Activated CD8-positive, alpha-beta memory T cell treated with anti-CD3 and anti-CD28 coated beads, Interleukin-2, amount 50 U/mL, for 48 hours (primary cell): Measurements from ENCODE around the gene LTB4R2.

ENCODE experiments used
- DNase-seq: peaks from one replicate; pipeline ENCODE4 v3.0.0-alpha.2; 2020

The LTB4R2 gene

DNA sequence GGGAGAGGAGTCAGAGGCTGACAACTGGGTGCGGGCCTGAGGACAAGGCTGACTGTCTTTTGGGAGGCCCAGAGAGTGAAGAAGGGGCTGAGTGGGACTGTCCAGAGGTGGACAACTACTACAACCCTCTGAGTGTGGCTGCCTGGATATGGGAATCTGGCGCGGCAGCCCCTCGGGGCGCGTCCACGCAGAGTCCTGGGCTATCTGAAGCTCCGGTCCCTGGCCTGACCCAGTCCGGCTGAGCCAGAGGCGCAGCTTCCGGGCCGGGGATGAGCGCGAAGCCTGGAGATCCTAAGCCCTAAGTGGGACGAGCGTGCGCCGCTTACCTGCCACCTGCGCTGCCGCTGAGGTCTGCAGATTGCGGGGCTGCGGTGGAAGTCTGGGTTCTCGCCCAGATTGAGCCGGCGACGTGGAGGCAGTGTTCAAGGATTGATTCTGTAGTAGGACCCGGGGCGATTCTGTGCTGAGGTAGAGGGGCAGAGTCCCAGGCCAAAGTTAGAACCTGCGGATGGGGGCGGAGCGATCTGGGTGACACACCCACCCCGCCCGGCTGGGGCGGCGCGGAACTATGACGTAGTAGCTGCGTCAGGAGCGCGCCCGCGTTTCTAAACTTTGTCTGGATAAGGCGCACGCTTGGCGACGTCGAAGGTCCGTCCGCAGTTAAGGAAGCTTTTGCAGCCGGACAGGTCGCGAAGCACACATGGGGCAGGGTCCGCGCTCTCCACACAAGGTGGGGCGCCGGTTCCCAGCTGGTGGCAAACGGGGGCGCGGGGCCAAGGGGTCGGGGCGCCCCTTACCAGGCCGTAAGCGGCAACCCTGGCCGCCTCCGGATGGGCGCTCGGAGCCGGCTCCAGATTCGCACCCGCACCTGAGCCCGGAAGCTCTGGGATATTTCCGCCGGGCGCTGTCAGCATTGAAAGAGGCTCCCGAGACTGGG lies 10.4 kb upstream of the LTB4R2 start, which contains the start of the genes DHRS1 and NOP9:
Gene DHRS1 (minus strand): TSS at position 526 of the 937 bp plus-strand sequence. CDS start 674 bp downstream, outside the sequence.
Gene NOP9 (plus strand): TSS at position 596 of the 937 bp plus-strand sequence. CDS start 105 bp downstream, at position 701.
- peak; percentile 99 for DNase-seq

DNA sequence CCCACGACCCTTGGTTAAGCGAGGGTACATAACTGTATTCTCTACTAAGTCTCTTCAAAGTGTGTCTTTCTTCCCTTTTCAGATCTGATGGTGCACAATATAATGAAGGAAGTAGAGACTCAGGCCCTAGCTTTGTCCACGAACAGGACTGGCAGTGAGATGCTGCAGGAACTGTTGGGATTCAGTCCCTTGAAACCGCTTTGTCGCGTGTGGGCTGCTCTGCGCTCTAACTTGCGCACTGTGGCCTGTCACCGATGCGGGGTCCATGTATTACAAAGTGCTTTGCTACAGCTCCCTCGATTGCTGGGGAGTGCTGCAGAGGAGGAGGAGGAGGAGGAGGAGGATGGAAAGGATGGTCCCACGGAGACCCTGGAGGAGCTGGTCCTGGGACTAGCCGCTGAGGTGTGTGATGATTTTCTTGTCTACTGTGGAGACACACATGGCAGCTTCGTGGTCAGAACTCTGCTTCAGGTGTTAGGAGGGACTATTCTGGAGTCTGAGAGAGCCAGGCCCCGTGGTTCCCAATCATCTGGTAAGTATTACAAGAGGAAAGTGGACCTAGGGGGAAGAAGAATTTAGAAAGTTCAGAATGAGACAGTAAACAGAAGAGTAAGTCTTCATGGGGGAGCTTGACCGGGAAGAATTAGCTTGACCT lies 9.5 kb upstream of the LTB4R2 start:
- DNase-seq, result no peak

DNA sequence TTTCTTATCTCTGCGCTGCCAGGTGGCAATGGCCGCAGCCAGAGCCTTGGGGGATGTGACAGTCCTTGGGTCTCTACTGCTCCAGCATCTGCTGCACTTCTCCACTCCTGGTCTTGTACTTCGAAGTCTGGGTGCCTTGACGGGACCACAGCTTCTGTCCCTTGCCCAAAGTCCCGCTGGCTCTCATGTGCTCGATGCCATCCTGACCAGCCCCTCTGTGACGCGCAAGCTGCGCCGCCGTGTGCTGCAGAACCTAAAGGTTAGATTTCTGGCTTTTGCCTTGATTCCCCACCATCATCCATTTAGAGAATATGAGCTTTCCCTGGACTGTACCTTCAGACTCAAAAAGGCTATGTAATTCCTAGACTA lies 5.9 kb upstream of the LTB4R2 start:
- no peak for DNase-seq

DNA sequence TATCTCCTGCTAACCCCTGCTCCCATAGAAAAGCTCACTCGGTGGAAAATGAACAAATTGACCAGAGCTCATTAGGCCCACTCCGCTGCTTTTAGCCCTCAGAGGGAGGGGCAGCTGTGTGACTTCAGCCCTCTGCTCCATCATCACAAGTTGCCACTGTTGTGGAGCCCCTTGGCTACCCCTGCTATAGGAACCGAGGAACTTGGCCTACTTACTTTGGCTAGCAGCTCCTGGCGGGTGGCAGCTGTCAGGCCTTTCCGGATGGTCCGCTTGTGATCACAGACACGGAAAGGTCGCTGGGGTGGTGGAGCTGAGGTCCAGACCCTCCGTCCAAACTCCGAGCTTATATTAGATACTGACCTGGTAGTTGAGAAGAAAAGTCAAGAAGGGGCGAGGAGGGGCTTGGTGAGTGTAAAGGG lies 2.8 kb upstream of the LTB4R2 start:
- DNase-seq, result no peak

DNA sequence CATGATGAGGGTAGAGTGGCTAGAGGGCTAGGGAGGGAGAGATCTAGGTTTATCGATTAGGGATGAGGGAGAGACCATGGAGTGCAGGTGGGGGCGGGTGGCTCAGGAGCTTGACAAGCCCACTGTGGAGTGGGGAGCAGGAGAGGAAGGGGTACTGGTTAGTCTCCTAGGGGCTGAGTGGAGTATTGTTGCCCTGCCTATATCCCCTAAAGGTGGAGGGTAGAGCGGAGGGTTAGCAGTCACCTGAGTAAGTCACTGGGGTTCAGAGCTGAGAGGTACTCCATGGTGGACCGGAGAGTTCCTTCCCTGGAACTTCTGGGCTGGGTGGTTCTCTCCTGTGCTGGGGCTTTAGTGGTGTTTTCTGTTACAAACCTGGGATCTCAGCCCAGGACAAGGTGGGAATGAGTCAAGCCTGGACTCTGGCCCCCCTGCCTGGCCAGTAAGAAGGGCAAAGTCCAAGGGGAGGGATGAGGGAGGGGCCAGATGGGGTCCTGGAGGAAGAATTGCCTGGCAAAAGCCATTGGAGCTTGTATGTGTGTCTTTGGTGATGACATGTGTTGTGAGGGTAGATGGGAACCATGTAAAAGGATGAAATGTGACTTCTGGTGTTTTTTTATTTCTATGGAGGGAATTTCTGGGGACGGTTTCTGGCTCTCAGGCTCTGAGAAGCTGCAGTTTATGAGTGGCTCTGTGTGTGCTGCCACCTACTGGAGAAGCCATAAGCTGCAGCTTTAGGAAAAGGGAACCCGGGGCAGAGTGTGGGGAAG lies 2.2 kb upstream of the LTB4R2 start, which contains the start of gene CIDEB:
Gene CIDEB (minus strand): TSS at position 403 of the 767 bp plus-strand sequence. CDS start 119 bp downstream, at position 284.
- peak; percentile 78 for DNase-seq

DNA sequence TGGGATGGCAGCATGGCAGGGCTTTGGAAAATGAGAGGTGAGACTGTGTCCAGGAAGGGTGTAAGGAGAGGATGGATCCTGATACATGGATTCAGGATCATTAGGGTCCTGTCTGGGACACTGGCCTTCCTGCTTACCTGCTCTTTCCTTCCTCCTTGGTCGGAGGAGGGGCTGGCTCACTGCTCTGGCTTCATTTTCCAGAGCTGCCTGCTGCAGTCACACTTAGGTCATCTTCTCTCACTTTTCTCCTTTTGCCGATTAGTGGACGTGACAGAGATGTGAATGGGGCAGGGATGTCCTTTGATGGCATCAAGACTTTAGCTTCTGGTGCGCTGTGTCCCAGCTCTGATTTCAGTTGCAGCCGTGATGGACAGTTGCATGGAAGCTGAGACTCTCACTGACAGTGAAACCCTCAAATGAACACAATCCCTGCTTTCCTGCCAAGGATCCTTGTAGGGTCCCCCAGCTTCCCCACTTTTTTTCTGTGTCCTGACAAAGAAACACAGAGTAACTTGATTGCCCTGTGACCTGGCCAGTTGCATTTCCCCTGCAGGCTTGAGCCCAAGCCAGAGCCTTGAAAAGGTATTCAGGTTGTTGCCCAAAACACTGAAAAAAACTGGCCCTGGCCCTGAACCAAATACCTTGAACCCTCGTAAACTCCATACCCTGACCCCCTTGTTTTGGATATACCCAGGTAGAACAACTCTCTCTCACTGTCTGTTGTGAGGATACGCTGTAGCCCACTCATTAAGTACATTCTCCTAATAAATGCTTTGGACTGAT lies 1.4 kb upstream of the LTB4R2 start:
- DNase-seq, result no peak

DNA sequence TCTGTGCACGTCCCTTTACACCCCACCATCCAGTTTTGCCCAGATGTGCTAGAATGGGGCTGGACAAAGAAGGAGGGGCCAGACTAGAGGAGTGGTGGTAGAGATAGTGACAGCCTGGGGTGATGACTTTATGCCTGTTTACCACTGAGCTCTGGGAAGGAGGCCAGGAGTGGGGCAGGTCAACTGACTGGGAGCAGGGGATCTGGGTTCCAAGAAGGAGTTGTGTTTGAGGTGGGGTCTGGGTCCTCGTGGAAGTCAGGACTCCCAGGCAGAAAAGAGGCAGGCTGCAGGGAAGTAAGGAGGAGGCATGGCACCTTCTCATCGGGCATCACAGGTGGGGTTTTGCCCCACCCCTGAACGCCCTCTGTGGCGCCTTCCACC lies 315 bp downstream of the LTB4R2 start:
- no peak for DNase-seq

DNA sequence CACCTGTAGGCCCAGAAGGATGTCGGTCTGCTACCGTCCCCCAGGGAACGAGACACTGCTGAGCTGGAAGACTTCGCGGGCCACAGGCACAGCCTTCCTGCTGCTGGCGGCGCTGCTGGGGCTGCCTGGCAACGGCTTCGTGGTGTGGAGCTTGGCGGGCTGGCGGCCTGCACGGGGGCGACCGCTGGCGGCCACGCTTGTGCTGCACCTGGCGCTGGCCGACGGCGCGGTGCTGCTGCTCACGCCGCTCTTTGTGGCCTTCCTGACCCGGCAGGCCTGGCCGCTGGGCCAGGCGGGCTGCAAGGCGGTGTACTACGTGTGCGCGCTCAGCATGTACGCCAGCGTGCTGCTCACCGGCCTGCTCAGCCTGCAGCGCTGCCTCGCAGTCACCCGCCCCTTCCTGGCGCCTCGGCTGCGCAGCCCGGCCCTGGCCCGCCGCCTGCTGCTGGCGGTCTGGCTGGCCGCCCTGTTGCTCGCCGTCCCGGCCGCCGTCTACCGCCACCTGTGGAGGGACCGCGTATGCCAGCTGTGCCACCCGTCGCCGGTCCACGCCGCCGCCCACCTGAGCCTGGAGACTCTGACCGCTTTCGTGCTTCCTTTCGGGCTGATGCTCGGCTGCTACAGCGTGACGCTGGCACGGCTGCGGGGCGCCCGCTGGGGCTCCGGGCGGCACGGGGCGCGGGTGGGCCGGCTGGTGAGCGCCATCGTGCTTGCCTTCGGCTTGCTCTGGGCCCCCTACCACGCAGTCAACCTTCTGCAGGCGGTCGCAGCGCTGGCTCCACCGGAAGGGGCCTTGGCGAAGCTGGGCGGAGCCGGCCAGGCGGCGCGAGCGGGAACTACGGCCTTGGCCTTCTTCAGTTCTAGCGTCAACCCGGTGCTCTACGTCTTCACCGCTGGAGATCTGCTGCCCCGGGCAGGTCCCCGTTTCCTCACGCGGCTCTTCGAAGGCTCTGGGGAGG lies 985 bp downstream of the LTB4R2 start, which contains the start of gene LTB4R:
Gene LTB4R (plus strand): TSS at position 857 of the 959 bp plus-strand sequence. CDS start 4,150 bp downstream, outside the sequence.
- peak; percentile 81 for DNase-seq

DNA sequence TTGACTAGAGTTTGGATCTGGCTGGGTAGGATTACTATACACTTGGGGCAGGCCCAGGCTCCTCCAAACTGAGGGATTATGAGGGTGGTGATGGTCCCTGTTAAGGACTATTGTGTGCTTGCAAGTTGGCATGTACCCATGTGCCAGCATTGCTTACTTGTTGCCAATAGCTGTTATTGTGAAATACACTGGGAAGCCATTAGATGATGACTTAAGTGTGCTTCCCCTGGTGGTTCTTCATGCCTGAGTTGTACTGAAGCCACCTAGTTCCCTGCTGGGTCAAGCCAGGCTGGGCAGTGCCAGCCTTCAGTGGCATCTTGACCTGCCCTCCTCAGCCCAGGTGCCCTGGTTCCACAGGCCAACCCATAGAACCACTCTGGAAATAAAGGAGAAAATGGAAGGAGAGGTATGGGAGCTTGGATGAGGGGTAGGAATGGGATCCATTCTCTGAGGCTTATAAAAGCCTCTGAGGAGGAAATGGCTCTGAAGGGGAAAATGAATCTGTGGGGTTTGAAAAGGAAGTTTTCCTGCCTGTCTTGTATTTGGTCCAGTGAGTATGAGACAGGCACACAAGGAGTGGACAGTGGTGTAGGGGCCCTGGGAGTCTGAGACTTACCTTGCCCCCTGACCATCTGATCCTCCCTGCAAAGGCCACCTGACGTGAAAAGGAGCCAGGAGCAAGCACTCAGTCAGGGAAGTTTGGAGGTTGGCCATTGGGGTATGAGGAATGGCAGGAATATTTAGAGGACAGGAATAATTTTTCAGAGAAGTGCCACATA lies 2.1 kb downstream of the LTB4R2 start:
- no peak for DNase-seq

DNA sequence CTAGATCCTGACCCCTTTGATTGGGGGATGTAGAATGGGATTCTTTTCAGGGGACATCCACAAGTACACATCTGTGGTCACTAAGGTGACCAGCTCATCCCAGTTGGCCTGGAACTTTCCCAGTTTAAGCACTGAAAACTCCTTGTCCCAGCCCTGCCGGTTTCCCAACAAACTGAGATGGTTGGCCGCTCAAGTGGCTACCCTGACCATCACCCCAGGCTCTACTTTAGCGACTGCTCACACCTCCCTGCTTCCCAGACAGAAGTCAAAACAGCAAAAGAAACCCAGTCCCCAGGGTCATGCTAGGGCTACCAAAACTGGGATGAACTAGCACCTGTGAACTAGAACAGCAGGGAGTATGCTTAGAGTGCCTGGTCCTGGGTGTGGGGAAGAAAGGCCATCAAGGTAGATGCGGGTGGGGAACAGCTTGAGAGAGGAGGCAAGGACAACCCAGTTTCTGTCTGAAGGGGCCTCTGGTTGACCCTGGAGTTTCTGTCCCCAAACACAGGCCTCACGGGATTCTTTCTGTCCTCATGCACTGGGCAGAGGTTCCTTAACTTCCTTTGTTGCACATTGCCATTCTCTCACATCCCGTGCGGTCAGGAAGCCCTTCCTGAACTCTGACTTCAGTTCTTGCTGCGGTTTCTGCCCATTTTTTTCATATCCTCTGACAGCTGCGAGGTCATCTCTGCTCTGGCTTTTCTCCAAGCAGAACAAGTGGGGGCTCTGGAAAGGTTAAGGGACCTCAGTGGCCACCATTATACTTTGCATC lies 3.0 kb downstream of the LTB4R2 start:
- no peak for DNase-seq

DNA sequence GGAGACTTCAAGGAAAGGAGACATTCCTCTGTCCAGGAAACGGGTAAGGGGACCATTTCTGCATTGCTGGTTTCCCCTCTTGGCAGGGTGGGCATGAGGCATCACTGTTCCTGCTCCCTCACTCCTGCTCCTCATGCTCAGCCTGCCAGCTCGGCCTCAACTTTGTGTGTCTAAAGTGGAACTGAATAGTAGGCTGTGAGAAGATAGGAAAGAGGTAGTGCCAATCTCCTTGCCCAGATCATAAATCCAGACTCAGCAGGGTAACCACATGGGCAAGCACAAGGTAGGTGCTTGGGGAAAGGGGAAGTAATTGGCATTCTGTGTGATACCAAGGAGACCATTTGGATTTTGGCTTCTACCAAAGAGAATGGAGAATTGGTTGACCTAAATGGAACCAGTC lies 4.0 kb downstream of the LTB4R2 start:
- no peak for DNase-seq

DNA sequence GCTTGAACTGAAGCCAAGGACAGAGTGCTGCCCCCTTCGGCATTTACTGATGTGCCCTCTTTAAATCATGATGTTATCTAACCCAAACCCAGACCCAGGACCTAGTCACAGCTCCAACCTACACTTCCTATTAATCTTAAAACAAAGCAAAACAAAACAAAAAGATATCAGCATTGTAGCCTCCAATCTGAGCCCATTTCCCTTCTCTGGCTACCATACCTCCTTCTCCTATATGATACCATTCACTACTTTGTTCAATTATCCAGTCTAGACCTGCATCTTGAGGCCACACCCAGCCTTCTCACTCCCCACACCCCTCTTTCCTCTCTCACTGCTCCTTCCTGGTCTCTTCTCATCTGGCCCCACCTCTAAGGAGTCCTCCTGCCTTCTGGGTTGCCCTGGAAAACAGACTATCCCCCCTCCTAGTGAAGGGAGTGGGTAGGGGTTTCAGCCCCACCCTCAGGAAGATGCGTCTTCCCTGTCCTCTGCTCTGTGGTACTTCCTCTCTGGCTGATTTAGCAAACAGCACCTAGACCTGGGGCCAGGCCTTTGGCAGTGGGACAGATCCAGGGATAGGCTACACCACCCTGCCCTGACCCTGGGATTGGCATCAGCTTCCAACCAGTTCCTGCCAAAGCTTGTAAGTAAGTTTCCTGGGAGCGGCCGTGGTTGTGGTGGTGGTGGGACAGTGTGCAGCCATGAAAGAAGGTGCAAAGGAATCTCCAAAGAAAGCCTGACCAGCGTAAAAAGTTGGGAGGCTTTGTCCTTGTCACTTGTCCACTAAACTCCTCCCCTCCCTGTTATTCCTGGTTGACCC lies 4.6 kb downstream of the LTB4R2 start:
- no peak for DNase-seq

DNA sequence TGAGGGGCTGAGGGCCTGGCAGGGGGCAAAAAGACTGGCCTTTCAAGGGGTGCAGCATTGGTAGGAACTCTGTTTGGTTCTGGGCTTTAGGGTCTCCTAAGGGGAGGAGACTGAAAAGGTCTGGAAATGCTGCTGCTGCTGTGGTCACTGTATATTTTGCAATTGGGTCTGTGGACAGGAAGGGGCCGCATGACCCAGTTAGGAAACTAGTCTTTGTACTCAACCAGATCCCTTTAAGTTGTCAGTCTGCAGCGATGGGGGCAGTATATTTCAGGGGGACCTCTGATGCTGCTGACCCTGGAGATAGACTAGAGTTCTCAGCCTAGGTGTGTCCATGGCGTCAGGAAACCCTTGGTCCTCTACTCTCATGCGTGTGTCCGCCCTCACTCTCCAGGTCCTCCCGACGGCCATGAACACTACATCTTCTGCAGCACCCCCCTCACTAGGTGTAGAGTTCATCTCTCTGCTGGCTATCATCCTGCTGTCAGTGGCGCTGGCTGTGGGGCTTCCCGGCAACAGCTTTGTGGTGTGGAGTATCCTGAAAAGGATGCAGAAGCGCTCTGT lies 5.4 kb downstream of the LTB4R2 start:
- no peak for DNase-seq

DNA sequence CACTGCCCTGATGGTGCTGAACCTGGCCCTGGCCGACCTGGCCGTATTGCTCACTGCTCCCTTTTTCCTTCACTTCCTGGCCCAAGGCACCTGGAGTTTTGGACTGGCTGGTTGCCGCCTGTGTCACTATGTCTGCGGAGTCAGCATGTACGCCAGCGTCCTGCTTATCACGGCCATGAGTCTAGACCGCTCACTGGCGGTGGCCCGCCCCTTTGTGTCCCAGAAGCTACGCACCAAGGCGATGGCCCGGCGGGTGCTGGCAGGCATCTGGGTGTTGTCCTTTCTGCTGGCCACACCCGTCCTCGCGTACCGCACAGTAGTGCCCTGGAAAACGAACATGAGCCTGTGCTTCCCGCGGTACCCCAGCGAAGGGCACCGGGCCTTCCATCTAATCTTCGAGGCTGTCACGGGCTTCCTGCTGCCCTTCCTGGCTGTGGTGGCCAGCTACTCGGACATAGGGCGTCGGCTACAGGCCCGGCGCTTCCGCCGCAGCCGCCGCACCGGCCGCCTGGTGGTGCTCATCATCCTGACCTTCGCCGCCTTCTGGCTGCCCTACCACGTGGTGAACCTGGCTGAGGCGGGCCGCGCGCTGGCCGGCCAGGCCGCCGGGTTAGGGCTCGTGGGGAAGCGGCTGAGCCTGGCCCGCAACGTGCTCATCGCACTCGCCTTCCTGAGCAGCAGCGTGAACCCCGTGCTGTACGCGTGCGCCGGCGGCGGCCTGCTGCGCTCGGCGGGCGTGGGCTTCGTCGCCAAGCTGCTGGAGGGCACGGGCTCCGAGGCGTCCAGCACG lies 6.1 kb downstream of the LTB4R2 start:
- no peak for DNase-seq

DNA sequence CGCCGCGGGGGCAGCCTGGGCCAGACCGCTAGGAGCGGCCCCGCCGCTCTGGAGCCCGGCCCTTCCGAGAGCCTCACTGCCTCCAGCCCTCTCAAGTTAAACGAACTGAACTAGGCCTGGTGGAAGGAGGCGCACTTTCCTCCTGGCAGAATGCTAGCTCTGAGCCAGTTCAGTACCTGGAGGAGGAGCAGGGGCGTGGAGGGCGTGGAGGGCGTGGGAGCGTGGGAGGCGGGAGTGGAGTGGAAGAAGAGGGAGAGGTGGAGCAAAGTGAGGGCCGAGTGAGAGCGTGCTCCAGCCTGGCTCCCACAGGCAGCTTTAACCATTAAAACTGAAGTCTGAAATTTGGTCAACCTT lies 6.6 kb downstream of the LTB4R2 start:
- no peak for DNase-seq

DNA sequence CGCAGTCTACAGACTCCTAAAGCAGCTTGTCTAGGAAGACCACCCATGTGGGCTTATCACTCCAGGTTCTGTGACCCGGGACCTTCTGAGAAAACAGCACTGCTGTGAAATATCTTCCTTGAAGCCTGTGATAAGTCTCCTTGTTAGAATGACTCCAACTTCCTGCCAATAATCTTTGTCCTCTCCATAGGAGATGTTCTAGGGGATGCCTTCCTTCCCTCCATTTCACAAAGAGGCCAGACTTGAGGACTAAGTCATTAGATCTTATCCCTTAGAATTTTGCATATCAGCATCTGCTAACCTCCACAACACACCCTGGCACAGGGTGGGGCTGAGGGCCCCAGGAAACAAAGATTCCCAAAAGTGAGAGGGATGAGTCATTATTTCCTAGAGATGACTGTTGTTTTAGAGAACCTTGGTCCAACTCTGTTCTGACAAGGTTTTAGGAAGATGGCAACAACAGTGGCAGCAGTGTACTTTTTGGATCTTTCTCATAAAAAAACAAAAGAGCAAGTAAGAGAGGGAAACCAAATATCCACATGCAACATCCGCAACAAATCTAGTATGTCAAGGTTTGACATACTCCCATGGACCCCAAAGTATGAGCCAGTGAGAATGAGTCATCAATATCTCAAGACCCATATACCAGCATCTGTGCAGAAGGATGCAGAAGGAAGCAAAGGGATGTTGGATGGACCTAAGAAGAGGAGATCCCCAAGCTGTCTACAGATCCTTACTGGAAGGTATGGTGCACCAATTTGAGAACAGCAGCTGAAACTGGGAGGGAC lies 7.4 kb downstream of the LTB4R2 start:
- DNase-seq, result no peak
